ENCODE results near the gene LRTM1. TPM values are rescaled to one million over a fixed set of nuclear protein-coding genes. Genes with fewer than 3 reads are reported as not detected.

Gene LRTM1
- total RNA-seq, 1 donor from 2014 or later: not detected

DNA sequence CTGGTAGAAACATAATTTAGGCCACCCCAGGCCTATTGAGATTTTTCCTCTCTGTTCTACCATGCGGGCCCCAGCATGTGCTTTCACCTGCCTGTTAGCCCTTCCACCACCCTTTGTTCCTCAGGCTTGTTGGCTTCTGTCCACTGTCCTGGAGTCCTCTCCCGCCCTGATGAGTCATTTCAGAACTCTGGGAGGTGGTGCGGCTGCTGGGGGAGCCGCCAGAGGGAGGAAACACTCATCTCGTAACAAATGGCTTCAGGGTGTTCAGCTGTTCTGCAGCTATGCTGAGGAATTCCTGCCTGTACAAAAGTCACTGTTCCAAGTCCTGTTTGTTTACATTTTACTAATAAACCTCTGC is 36.3 kb downstream of the LRTM1 start:
- no peak overlapping the region for H3K4me3 Mint-ChIP-seq (ENCODE audit: unreplicated experiment)
- H3K27me3 Mint-ChIP-seq (ENCODE audit: unreplicated experiment): no peaks in the 10 kb centered on the region
- DNase-seq (ENCODE audit: low spot score): no peak
- H3K36me3 Mint-ChIP-seq (ENCODE audit: low read depth, unreplicated experiment): no peaks in the 10 kb centered on the region
- H3K4me1 Mint-ChIP-seq (ENCODE audit: unreplicated experiment): peaks cover 2% of the 10 kb centered on the region
- TF ChIP-seq, protein P1, sequence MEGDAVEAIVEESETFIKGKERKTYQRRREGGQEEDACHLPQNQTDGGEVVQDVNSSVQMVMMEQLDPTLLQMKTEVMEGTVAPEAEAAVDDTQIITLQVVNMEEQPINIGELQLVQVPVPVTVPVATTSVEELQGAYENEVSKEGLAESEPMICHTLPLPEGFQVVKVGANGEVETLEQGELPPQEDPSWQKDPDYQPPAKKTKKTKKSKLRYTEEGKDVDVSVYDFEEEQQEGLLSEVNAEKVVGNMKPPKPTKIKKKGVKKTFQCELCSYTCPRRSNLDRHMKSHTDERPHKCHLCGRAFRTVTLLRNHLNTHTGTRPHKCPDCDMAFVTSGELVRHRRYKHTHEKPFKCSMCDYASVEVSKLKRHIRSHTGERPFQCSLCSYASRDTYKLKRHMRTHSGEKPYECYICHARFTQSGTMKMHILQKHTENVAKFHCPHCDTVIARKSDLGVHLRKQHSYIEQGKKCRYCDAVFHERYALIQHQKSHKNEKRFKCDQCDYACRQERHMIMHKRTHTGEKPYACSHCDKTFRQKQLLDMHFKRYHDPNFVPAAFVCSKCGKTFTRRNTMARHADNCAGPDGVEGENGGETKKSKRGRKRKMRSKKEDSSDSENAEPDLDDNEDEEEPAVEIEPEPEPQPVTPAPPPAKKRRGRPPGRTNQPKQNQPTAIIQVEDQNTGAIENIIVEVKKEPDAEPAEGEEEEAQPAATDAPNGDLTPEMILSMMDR (IDR thresholded peaks at IDR 0.05; ENCODE audit: unreplicated experiment): no peak
- H3K9me3 Mint-ChIP-seq (ENCODE audit: unreplicated experiment): no peaks in the 10 kb centered on the region
- no peak overlapping the region for H3K27ac Mint-ChIP-seq (ENCODE audit: unreplicated experiment)

DNA sequence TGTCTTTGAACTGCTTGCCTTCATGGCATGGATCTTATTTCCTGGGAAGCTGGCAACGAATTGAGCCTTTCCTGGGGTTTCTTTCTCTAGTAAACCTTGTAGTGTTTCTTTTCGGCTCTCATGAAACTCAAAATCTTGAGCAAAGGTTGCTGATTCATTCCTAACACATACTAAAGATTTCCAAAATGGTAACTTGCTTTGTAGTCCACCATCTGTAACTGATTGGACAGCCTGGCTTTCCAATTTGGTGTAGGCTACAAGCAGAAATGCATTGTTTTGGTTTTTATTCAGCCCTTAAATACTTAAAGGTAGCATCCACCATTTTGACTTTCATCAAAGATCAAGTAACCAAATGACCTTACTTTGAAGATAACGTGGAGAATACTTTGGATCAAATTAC is 38.1 kb downstream of the LRTM1 start:
- DNase-seq (ENCODE audit: low spot score): no peak
- Mint-ChIP-seq H3K36me3 (ENCODE audit: low read depth, unreplicated experiment) (no peaks in the 10 kb centered on the region), H3K27me3 (ENCODE audit: unreplicated experiment) (no peaks in the 10 kb centered on the region), H3K4me1 (ENCODE audit: unreplicated experiment) (peaks cover 2% of the 10 kb centered on the region), H3K27ac (ENCODE audit: unreplicated experiment) (no peak overlapping the region), H3K9me3 (ENCODE audit: unreplicated experiment) (no peaks in the 10 kb centered on the region), H3K4me3 (ENCODE audit: unreplicated experiment) (no peak overlapping the region)
- TF ChIP-seq, protein P1 (IDR thresholded peaks at IDR 0.05; ENCODE audit: unreplicated experiment): no peak

DNA sequence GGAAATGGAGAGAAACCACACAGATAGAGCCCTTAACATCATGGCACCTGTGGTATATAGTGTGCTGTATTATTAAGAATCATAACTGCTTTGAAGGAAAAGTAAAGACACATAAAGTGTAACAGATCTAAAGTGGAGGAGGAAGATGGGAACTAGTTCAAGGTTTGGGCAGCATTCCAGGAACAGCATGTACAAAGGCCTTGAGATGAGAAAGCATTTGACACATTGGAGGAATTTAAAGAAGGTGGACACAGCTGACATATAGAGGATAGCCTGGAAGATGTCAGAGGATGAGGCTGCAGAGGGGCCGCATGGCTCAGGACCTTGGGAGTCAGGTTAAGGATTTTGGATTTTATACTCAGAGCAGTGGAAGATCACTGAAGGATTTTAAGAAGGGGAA is 39.0 kb downstream of the LRTM1 start:
- no peak overlapping the region for H3K27ac Mint-ChIP-seq (ENCODE audit: unreplicated experiment)
- TF ChIP-seq, protein P1 (IDR thresholded peaks at IDR 0.05; ENCODE audit: unreplicated experiment): no peak
- no peaks in the 10 kb centered on the region for H3K9me3 Mint-ChIP-seq (ENCODE audit: unreplicated experiment)
- peaks cover 2% of the 10 kb centered on the region for H3K4me1 Mint-ChIP-seq (ENCODE audit: unreplicated experiment)
- DNase-seq (ENCODE audit: low spot score): no peak
- H3K4me3 Mint-ChIP-seq (ENCODE audit: unreplicated experiment): no peak overlapping the region
- no peaks in the 10 kb centered on the region for H3K27me3 Mint-ChIP-seq (ENCODE audit: unreplicated experiment)
- no peaks in the 10 kb centered on the region for H3K36me3 Mint-ChIP-seq (ENCODE audit: low read depth, unreplicated experiment)

DNA sequence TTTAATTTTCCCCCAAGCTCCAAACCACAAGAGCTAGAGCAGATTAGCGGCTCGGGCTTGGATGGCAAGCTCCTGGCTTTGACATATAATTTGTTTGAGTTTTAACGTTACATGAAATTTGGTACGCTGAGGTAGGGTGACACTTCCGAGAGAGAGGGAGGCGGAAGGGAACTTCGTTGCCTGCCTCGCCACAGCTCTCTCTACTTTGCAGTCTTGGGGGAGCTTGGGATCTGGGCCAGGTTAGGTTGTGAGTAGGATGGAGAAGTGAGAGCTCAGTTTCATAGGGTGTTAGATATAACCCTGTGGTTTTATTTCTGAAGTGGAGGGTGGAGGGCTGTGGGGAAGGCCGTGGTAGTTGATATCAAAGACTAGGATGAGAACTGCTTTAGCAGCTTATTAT is 39.7 kb downstream of the LRTM1 start:
- DNase-seq (ENCODE audit: low spot score): no peak
- Mint-ChIP-seq H3K27me3 (ENCODE audit: unreplicated experiment) (no peaks in the 10 kb centered on the region), H3K4me1 (ENCODE audit: unreplicated experiment) (peaks cover 2% of the 10 kb centered on the region), H3K4me3 (ENCODE audit: unreplicated experiment) (no peak overlapping the region), H3K36me3 (ENCODE audit: low read depth, unreplicated experiment) (no peaks in the 10 kb centered on the region), H3K27ac (ENCODE audit: unreplicated experiment) (no peak overlapping the region), H3K9me3 (ENCODE audit: unreplicated experiment) (no peaks in the 10 kb centered on the region)
- TF ChIP-seq, protein P1 (IDR thresholded peaks at IDR 0.05; ENCODE audit: unreplicated experiment): no peak

DNA sequence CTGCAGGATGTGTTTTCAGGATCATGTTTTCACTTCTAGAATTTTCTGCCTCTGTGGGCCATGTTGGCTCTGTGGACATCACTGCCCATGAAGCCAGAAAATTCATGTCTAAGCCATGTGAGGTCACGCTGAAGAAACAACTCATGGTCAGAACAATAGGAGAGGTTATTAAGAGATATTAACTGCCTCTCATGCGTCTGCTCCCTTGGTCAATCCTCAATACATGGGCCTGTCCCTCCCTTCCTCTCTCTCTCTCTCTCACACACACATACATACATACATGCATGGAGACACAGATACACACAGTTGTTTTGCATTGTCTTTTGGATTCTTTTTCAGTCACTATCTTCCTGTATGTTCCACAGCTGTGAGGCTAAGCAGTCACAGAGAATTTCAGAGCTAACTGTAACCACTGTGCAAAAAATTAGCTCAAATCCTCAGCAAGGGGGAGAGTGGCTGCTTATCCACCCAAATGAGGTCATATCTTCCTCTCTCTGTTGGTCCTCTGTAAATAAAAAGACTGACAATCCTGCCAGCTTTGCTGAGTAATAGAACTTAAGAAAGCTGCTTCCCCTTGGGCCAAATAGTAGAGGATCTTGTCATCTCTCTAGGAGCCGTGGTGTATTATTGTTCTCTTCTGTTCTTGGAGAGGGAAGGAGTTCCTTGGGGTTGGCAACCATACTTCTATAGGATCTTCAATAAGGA is 45.6 kb downstream of the LRTM1 start:
- DNase-seq (ENCODE audit: low spot score): no peak
- Mint-ChIP-seq H3K36me3 (ENCODE audit: low read depth, unreplicated experiment) (no peaks in the 10 kb centered on the region), H3K4me1 (ENCODE audit: unreplicated experiment) (no peaks in the 10 kb centered on the region), H3K27ac (ENCODE audit: unreplicated experiment) (no peak overlapping the region), H3K9me3 (ENCODE audit: unreplicated experiment) (no peaks in the 10 kb centered on the region), H3K4me3 (ENCODE audit: unreplicated experiment) (no peak overlapping the region), H3K27me3 (ENCODE audit: unreplicated experiment) (no peaks in the 10 kb centered on the region)
- TF ChIP-seq, protein P1 (IDR thresholded peaks at IDR 0.05; ENCODE audit: unreplicated experiment): no peak

All from endothelial cell (in vitro differentiated cells).